ENCODE data around the gene MBNL2. TPM values are rescaled to one million over a fixed set of nuclear protein-coding genes. Genes with fewer than 3 reads are reported as not detected.

Gene MBNL2, protein sequence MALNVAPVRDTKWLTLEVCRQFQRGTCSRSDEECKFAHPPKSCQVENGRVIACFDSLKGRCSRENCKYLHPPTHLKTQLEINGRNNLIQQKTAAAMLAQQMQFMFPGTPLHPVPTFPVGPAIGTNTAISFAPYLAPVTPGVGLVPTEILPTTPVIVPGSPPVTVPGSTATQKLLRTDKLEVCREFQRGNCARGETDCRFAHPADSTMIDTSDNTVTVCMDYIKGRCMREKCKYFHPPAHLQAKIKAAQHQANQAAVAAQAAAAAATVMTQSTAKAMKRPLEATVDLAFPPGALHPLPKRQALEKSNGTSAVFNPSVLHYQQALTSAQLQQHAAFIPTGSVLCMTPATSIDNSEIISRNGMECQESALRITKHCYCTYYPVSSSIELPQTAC
- total RNA-seq (2016; rRNA removed; fragmentation: Illumina TruSeq; extraction: Trizol), result 30.8 and 48.1 TPM in 2 replicates
- total RNA-seq (2016; cell fraction: cytosol; rRNA removed; fragmentation: Illumina TruSeq; extraction: Trizol; ENCODE audit: low read depth), result 4.0 and 5.0 TPM in 2 replicates
- total RNA-seq (2016; cell fraction: insoluble cytoplasmic fraction; rRNA removed; fragmentation: Illumina TruSeq; extraction: Trizol), result 27.9 and 48.3 TPM in 2 replicates
- total RNA-seq (2016; cell fraction: membrane; rRNA removed; fragmentation: Illumina TruSeq; extraction: Trizol), result 15.6 and 16.3 TPM in 2 replicates
- 50.3 and 53.0 TPM in 2 replicates for total RNA-seq (2016; cell fraction: nucleus; rRNA removed; fragmentation: Illumina TruSeq; extraction: Trizol)
- 59.0 and 62.9 TPM in 2 replicates for polyA plus RNA-seq (2011; rRNA removed)
- 44.6 and 63.1 TPM in 2 replicates for polyA plus RNA-seq (2011; cell fraction: cytosol; rRNA removed)
- polyA plus RNA-seq (2011; cell fraction: nucleus; rRNA removed), result 78.5 and 95.6 TPM in 2 replicates
- 49.8 and 59.5 TPM in 2 replicates for polyA plus RNA-seq (2012)
- polyA plus RNA-seq (2016; cell fraction: cytosol; fragmentation: Illumina TruSeq; extraction: Trizol; ENCODE audit: low read depth), result 0.49 and 0.73 TPM in 2 replicates
- 27.4 and 31.9 TPM in 2 replicates for polyA plus RNA-seq (2016; cell fraction: insoluble cytoplasmic fraction; fragmentation: Illumina TruSeq; extraction: Trizol; ENCODE audit: low read depth)
- polyA plus RNA-seq (2016; cell fraction: membrane; fragmentation: Illumina TruSeq; extraction: Trizol; ENCODE audit: low read depth), result 4.4 and 4.9 TPM in 2 replicates
- polyA plus RNA-seq (2016; cell fraction: nucleus; fragmentation: Illumina TruSeq; extraction: Trizol; ENCODE audit: insufficient read depth, low read depth), result 32.1 and 37.5 TPM in 2 replicates
- polyA minus RNA-seq (2011; rRNA and poly(A)+ RNA removed; ENCODE audit: low replicate concordance), result 48.4 and 211 TPM in 2 replicates
- polyA minus RNA-seq (2011; cell fraction: cytosol; rRNA and poly(A)+ RNA removed), result 125 and 134 TPM in 2 replicates
- 274 and 278 TPM in 2 replicates for polyA minus RNA-seq (2011; cell fraction: nucleus; rRNA and poly(A)+ RNA removed)
- Bru-seq, nascent RNA, result percentile 97 among the genes with signal in this experiment
- percentile 88 among the genes with signal in this experiment for BruChase-seq, experiment 1, labeled RNA remaining after a 6-hour chase
- percentile 91 among the genes with signal in this experiment for BruChase-seq, experiment 2, labeled RNA remaining after a 2-hour chase
- long read RNA-seq, experiment 1, full-length matches to known transcripts, result 1 of 12 reads
- long read RNA-seq, experiment 1, partial matches to known transcripts, result 4 of 12 reads
- long read RNA-seq, experiment 1, other reads (novel, unspliced or antisense), result 7 of 12 reads
- long read RNA-seq, experiment 2, full-length matches to known transcripts, result 1 of 55 reads
- long read RNA-seq, experiment 2, partial matches to known transcripts, result 0 of 55 reads
- long read RNA-seq, experiment 2, other reads (novel, unspliced or antisense), result 54 of 55 reads

- in situ Hi-C loops (cut with HindIII; ENCODE audit: extremely low pct_ligation_motif_present, low pct_unique_long_range_greater_than_20kb), result loop anchor here (10.0 kb wide), 1 partner anchor 123 kb away; no protein-coding TSS in a partner anchor
- ChIA-PET POLR2A (interaction anchor here (0.6 to 4.0 kb wide), 19 partner anchors 9 to 211 kb away, joined by 3 to 28 read pairs (median 5); no protein-coding TSS in a partner anchor), CTCF (ENCODE audit: low intra/inter-chr PET ratio, low total read pairs) (no interaction called here)
- Histone ChIP-seq H3K27ac (ENCODE audit: extremely low read length, insufficient read depth, low read length) (peak within 1 kb of the TSS; percentile 92), H3K4me1 (ENCODE audit: insufficient read depth, low read length) (peaks cover 51% of the 10 kb centered on the region), H2AFZ (ENCODE audit: low read length) (no peak within 1 kb of the TSS), H3K27me3 (ENCODE audit: control insufficient read depth in 1 of 2, insufficient read depth in 2 of 2, low read length in 2 of 2) (no peaks in the 10 kb centered on the region; a peak in 1 of 5 replicates), H3K36me3 (replicated peaks in 1 of 2; ENCODE audit: control insufficient read depth in 1 of 2, insufficient read depth in 2 of 2, low read length in 2 of 2) (0 out of 5 replicates have a peak, but pooled peaks cover 0 to 1% of the 10 kb centered on the region in 2 experiments), H3K4me3 (replicated peaks in 1 of 3; ENCODE audit: insufficient read depth in 1 of 3, low read depth in 2 of 3, low read length in 3 of 3) (peak within 1 kb of the TSS; percentile 78 to 95 (median 82)), H3K9me3 (ENCODE audit: low read length) (no peaks in the 10 kb centered on the region), H3K4me2 (ENCODE audit: low read depth, low read length) (peak within 1 kb of the TSS; percentile 97), H3K9ac (ENCODE audit: insufficient read depth, low read depth, low read length) (peak within 1 kb of the TSS; percentile 86), H4K20me1 (ENCODE audit: insufficient read depth, low read length) (peaks cover 33% of the 10 kb centered on the region), H3K79me2 (ENCODE audit: insufficient read depth, low read length) (peaks cover 61% of the 10 kb centered on the region)
- FAIRE-seq, result peak; percentile 94
- BruUV-seq (replicated peaks), result no TSS peak
- 2% methylated on average over 12 of the region's 15 CpGs for WGBS (ENCODE audit: low lambda C conversion rate)
- DNase-seq (ENCODE audit: low spot score), result peak; percentile 90
- intact Hi-C loops (cut with micrococcal nuclease; ENCODE audit: unreplicated experiment), result loop anchor here (1.0 to 10.0 kb wide), 5 partner anchors 19 to 213 kb away; partner anchors contain the start of gene RAP2A
- peak; percentile 96 for ATAC-seq
- peak; percentile 48; the same call in 1 of the 2 replicates for TF ChIP-seq ZNF121 (CRISPR knock-in tag; IDR thresholded peaks at IDR 0.05)
- peak; percentile 94 for TF ChIP-seq RFXAP (CRISPR knock-in tag; IDR thresholded peaks at IDR 0.05; ENCODE audit: borderline replicate concordance)
- peak; percentile 36; the same call in 1 of the 2 replicates for TF ChIP-seq PITX1 (CRISPR knock-in tag; IDR thresholded peaks at IDR 0.05)
- peak; percentile 50; the same call in 1 of the 2 replicates for TF ChIP-seq ISL2 (CRISPR knock-in tag; IDR thresholded peaks at IDR 0.05)
- TF ChIP-seq ZFP91 (CRISPR knock-in tag; IDR thresholded peaks at IDR 0.05; ENCODE audit: borderline replicate concordance), result 0 out of 2 replicates have a peak, but pooled peaks have one; percentile 24
- TF ChIP-seq MEIS1 (CRISPR knock-in tag; IDR thresholded peaks at IDR 0.05; ENCODE audit: borderline replicate concordance), result peak; percentile 32; the same call in 1 of the 2 replicates
- no peak for TF ChIP-seq TIGD3 (CRISPR knock-in tag; IDR thresholded peaks at IDR 0.05; ENCODE audit: borderline replicate concordance)
- TF ChIP-seq RXRB (CRISPR knock-in tag; IDR thresholded peaks at IDR 0.05; ENCODE audit: borderline replicate concordance), result no peak
- TF ChIP-seq HNRNPK (IDR thresholded peaks at IDR 0.05; ENCODE audit: low read depth, low read length, poor library complexity, severe bottlenecking), result no peak
Measured at GRCh38 chr13:97221989-97222700, at the start of gene MBNL2. Gene MBNL2, plus strand, starts transcription at chr13:97222333. Its CDS starts 53,903 bp downstream, at chr13:97276236.
